K562 (cell line): Measurements from ENCODE around the gene SCYL1. TPM values are rescaled to one million over a fixed set of nuclear protein-coding genes. Genes with fewer than 3 reads are reported as not detected.

Experiments
- ATAC-seq: fragments of 200-7000 bp; cut with Tn5 transposase; 3 replicates; pipeline ENCODE4 v1.9.1; 2020; ENCODE audit warnings: moderate library complexity
- BruUV-seq: library from RNA; stranded (reverse); fragments of 400-500 nt; replicated peaks from 2 replicates; lab custom pipeline; 2021; lab: Mats Ljungman, UMichigan
- CTCF ChIA-PET: fragments of 300-600 bp; formaldehyde crosslinking; extraction: SDS; loops from one replicate; lab custom pipeline; 2021; ENCODE audit warnings: low intra/inter-chr PET ratio; lab: Yijun Ruan, JAX
- POLR2A ChIA-PET: fragments of 300-600, 350-650 bp; sonication (Branson Sonifier 250); formaldehyde crosslinking; extraction: SDS; loops from one replicate; lab custom pipeline; 2021; ENCODE audit warnings: antibody characterized with exemption, inconsistent platforms; lab: Yijun Ruan, JAX
- DNase-seq, 4 experiments: peaks; one replicate each; pipeline versions ENCODE4 v3.0.0 to v3.0.0-alpha.2; 2011 to 2018; ENCODE audit warnings: low spot score in 3 of 4, mixed read lengths in 3 of 4; ENCODE audit errors: extremely low read depth in 1 of 4
- FAIRE-seq: peaks from 2 replicates; lab custom pipeline; 2011; peaks lifted over from hg19 to GRCh38; lab: Jason Lieb, UNC
- H2AFZ ChIP-seq: 2 replicates; pipeline ENCODE4 v1.6.0; 2011; ENCODE audit warnings: low read depth, low read length, control low read depth, inconsistent platforms
- H3K27ac ChIP-seq: fragments of 200-600 bp; 3 replicates; pipeline ENCODE4 v1.8.0; 2011; ENCODE audit warnings: low read depth, mild to moderate bottlenecking, control low read depth, inconsistent platforms, low read length, moderate library complexity, mixed read lengths; ENCODE audit errors: extremely low read depth
- H3K27me3 ChIP-seq, 2 experiments: fragments of 300-600 bp in 1 of 2; 2 replicates in 1 of 2; 3 replicates in 1 of 2; pipeline versions ENCODE4 v1.6.0 to v1.8.0; 2011; ENCODE audit warnings: inconsistent platforms in 2 of 2, low read length in 2 of 2, mild to moderate bottlenecking in 1 of 2, mixed read lengths in 1 of 2, moderate library complexity in 1 of 2; ENCODE audit not compliant: control insufficient read depth in 2 of 2, insufficient read depth in 2 of 2
- H3K36me3 ChIP-seq: fragments of 300-600 bp; 3 replicates; pipeline ENCODE4 v1.8.0; 2011; ENCODE audit warnings: mild to moderate bottlenecking, low read length, inconsistent platforms; ENCODE audit not compliant: control insufficient read depth, insufficient read depth
- H3K4me1 ChIP-seq, 2 experiments: fragments of 200-600 bp in 1 of 2; replicated peaks in 1 of 2; 2 replicates in 1 of 2; 3 replicates in 1 of 2; pipeline versions ENCODE4 v1.5.1 to v1.8.0; 2011; ENCODE audit warnings: inconsistent platforms in 2 of 2, low read length in 2 of 2, mild to moderate bottlenecking in 1 of 2, mixed read lengths in 1 of 2, moderate library complexity in 1 of 2; ENCODE audit not compliant: control insufficient read depth in 2 of 2, insufficient read depth in 2 of 2
- H3K4me2 ChIP-seq: 2 replicates; pipeline ENCODE4 v1.6.1; 2011; ENCODE audit warnings: low read length, control low read depth, inconsistent platforms, mixed read lengths; ENCODE audit not compliant: insufficient read depth
- H3K4me3 ChIP-seq: fragments of 200-600 bp; sonication (generic), shearing (Covaris generic); 2 replicates; pipeline ENCODE4 v1.5.1; 2016; ENCODE audit warnings: control low read depth, inconsistent platforms
- H3K79me2 ChIP-seq: fragments of 200-600 bp; 3 replicates; pipeline ENCODE4 v1.8.0; 2011; ENCODE audit warnings: low read length, inconsistent platforms; ENCODE audit not compliant: control insufficient read depth, insufficient read depth
- H3K9ac ChIP-seq, 2 experiments: 2 replicates each; pipeline versions ENCODE4 v1.6.0 to v1.6.1; 2011; ENCODE audit warnings: low read depth in 2 of 2, low read length in 2 of 2, control low read depth in 1 of 2, inconsistent platforms in 1 of 2, mild to moderate bottlenecking in 1 of 2, mixed read lengths in 1 of 2; ENCODE audit not compliant: insufficient read depth in 1 of 2
- H3K9me1 ChIP-seq: one replicate; pipeline ENCODE4 v1.6.0; 2011; ENCODE audit warnings: inconsistent platforms, mild to moderate bottlenecking, low read length, moderate library complexity; ENCODE audit not compliant: control insufficient read depth, insufficient read depth
- H3K9me3 ChIP-seq: replicated peaks from 2 replicates; pipeline ENCODE4 v1.5.1; 2011; ENCODE audit warnings: low read depth, low read length, inconsistent platforms; ENCODE audit not compliant: control insufficient read depth, insufficient read depth
- H4K20me1 ChIP-seq: replicated peaks from 2 replicates; pipeline ENCODE4 v1.6.1; 2011; ENCODE audit warnings: low read length, inconsistent platforms, mixed read lengths; ENCODE audit not compliant: control insufficient read depth, insufficient read depth
- TARDBP ChIP-seq: fragments of 450-650 bp; IDR thresholded peaks from 2 replicates; pipeline ENCODE4 v1.6.1; 2016
- U2AF2 ChIP-seq: fragments of 200-400 bp; formaldehyde crosslinking; optimal IDR thresholded peaks from 2 replicates; pipeline ENCODE3; 2017; ENCODE audit warnings: low read depth, mild to moderate bottlenecking, low read length
- WGBS: fragments of 100-300 bp; shearing (Covaris generic); methylation state at CpG from one replicate; pipeline ENCODE4 v1.1.6; 2016; ENCODE audit warnings: low coverage, mixed read lengths; ENCODE audit not compliant: insufficient coverage; ENCODE audit errors: missing lambda C conversion rate; 5-methylcytosine and 5-hydroxymethylcytosine counted together
- in situ Hi-C: fragments of 300-500 bp; cut with MboI; formaldehyde crosslinking; loops from 4 replicates; pipeline ENCODE4 v1.15.0; 2018; ENCODE audit warnings: inconsistent platforms, mixed read lengths
- intact Hi-C: fragments of 100-400 bp; cut with micrococcal nuclease; formaldehyde crosslinking; loops from 2 replicates; pipeline ENCODE4 v1.14.2; 2022
- polyA plus RNA-seq, 8 experiments: library from polyadenylated mRNA; depleted of rRNA in 4 of 8; stranded (reverse) in 5 of 8; unstranded in 3 of 8; fragments of >200 nt; fragmentation: Nextera tagmentation in 2 of 8; fragmentation: Illumina TruSeq in 1 of 8; extraction: Ambion mirVana in 2 of 8; extraction: Trizol in 1 of 8; gene quantifications; 2 replicates each; pipeline versions ENCODE4 v1.2.1 to v1.2.3, GENCODE V29; 2011 to 2014; ENCODE audit warnings: inconsistent platforms in 1 of 8, missing spikeins in 1 of 8
- total RNA-seq, 7 experiments: library from RNA; depleted of rRNA in 6 of 7; stranded (reverse); fragments of >200 nt in 6 of 7; fragmentation: Illumina TruSeq in 2 of 7; extraction: Trizol in 2 of 7; gene quantifications; 2 replicates each; pipeline versions ENCODE4 v1.2.1 to v1.2.3, GENCODE V29; 2011 to 2021; ENCODE audit warnings: low replicate concordance in 1 of 7
- TF ChIP-seq, protein P1 (sequence below): fragments of 250-450 bp; sonication (Bioruptor Pico); IDR thresholded peaks from 2 replicates; pipeline ENCODE4 v1.4.0; 2020
- TF ChIP-seq, protein P2 (sequence below): fragments of 450-650 bp; IDR thresholded peaks from 2 replicates; pipeline ENCODE4 v1.6.1; 2016
- TF ChIP-seq, protein P3 (sequence below): fragments of 150-350 bp; IDR thresholded peaks from 2 replicates; pipeline ENCODE4 v1.6.1; 2014; ENCODE audit warnings: low read depth, mild to moderate bottlenecking, low read length, borderline replicate concordance

Gene SCYL1
- total and polyA plus RNA-seq, 9 of the 15 experiments (the other 6 are each of a cell fraction or from before 2014, with no cell fraction given): 1.9 to 145 (median 57.6) TPM

DNA sequence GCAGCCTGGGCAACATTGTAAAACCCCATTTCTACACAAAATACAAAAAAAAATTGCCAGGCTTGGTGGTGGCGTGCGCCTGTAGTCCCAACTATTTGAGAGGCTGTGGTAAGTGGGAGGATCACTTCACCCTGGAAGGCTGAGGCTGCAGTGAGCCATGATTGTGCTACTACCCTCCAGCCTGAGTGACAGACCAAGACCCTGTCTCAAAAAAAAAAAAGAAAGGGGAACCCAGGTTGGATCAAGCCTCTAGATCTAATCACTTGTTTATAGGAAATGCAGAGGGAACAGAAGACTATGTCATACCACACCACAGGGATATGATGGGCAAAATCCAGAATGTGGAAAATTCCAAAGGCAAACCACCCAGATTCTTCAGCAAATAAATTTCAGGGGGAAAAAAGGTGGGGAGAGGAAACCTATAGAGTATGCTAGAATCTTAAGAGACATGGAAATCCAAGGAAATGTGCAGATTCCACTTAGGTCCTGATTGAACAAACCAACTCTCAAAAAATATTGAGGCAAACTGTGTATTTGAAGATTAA lies 42.5 kb upstream of the SCYL1 start (continued):
- TF ChIP-seq, protein P1, sequence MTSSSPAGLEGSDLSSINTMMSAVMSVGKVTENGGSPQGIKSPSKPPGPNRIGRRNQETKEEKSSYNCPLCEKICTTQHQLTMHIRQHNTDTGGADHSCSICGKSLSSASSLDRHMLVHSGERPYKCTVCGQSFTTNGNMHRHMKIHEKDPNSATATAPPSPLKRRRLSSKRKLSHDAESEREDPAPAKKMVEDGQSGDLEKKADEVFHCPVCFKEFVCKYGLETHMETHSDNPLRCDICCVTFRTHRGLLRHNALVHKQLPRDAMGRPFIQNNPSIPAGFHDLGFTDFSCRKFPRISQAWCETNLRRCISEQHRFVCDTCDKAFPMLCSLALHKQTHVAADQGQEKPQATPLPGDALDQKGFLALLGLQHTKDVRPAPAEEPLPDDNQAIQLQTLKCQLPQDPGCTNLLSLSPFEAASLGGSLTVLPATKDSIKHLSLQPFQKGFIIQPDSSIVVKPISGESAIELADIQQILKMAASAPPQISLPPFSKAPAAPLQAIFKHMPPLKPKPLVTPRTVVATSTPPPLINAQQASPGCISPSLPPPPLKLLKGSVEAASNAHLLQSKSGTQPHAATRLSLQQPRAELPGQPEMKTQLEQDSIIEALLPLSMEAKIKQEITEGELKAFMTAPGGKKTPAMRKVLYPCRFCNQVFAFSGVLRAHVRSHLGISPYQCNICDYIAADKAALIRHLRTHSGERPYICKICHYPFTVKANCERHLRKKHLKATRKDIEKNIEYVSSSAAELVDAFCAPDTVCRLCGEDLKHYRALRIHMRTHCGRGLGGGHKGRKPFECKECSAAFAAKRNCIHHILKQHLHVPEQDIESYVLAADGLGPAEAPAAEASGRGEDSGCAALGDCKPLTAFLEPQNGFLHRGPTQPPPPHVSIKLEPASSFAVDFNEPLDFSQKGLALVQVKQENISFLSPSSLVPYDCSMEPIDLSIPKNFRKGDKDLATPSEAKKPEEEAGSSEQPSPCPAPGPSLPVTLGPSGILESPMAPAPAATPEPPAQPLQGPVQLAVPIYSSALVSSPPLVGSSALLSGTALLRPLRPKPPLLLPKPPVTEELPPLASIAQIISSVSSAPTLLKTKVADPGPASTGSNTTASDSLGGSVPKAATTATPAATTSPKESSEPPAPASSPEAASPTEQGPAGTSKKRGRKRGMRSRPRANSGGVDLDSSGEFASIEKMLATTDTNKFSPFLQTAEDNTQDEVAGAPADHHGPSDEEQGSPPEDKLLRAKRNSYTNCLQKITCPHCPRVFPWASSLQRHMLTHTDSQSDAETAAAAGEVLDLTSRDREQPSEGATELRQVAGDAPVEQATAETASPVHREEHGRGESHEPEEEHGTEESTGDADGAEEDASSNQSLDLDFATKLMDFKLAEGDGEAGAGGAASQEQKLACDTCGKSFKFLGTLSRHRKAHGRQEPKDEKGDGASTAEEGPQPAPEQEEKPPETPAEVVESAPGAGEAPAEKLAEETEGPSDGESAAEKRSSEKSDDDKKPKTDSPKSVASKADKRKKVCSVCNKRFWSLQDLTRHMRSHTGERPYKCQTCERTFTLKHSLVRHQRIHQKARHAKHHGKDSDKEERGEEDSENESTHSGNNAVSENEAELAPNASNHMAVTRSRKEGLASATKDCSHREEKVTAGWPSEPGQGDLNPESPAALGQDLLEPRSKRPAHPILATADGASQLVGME (CRISPR knock-in tag): no peak
- TF ChIP-seq U2AF2: no peak
- TF ChIP-seq, protein P2, sequence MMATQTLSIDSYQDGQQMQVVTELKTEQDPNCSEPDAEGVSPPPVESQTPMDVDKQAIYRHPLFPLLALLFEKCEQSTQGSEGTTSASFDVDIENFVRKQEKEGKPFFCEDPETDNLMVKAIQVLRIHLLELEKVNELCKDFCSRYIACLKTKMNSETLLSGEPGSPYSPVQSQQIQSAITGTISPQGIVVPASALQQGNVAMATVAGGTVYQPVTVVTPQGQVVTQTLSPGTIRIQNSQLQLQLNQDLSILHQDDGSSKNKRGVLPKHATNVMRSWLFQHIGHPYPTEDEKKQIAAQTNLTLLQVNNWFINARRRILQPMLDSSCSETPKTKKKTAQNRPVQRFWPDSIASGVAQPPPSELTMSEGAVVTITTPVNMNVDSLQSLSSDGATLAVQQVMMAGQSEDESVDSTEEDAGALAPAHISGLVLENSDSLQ: peak; percentile 88

DNA sequence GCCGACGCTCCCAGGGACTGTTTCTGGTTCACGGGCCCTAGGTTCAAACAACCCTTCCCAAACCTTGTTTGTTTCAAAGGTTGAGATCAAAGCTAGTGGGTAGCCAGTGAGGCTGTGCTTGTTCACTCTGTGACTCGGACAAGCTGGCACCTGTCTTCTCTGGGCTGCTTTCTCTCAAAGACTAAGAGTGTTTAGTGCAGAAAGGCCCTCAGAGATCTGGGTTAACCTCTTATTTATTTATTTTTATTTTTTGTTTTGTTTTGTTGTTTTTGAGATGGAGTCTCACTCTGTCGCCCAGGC lies 39.0 kb upstream of the SCYL1 start:
- ChIA-PET POLR2A (interaction anchor here (1.0 to 27.6 kb wide), 5 partner anchors 16 to 84 kb away, joined by 3 to 2118 read pairs (median 704); partner anchors contain the start of genes MALAT1 and NEAT1), CTCF (no interaction called here)
- Histone ChIP-seq H3K9ac (no peak overlapping the region), H3K4me3 (no peak overlapping the region), H3K79me2 (peaks cover 4% of the 10 kb centered on the region; the same call in 2 of the 3 replicates), H4K20me1 (no peaks in the 10 kb centered on the region), H3K9me3 (no peaks in the 10 kb centered on the region), H3K27ac (no peak overlapping the region), H2AFZ (no peak overlapping the region), H3K9me1 (peaks cover 6% of the 10 kb centered on the region), H3K36me3 (no peaks in the 10 kb centered on the region), H3K4me1 (peaks cover 56 to 63% of the 10 kb centered on the region in 2 experiments), H3K27me3 (no peaks in the 10 kb centered on the region), H3K4me2 (no peak overlapping the region)
- no TSS peak for BruUV-seq
- ATAC-seq (no peak), DNase-seq (no peak), FAIRE-seq (no peak)
- WGBS: 72% methylated on average over 5 of the region's 5 CpGs
- intact Hi-C loops: no loop called here
- in situ Hi-C loops: no loop called here
- TF ChIP-seq, protein P3, sequence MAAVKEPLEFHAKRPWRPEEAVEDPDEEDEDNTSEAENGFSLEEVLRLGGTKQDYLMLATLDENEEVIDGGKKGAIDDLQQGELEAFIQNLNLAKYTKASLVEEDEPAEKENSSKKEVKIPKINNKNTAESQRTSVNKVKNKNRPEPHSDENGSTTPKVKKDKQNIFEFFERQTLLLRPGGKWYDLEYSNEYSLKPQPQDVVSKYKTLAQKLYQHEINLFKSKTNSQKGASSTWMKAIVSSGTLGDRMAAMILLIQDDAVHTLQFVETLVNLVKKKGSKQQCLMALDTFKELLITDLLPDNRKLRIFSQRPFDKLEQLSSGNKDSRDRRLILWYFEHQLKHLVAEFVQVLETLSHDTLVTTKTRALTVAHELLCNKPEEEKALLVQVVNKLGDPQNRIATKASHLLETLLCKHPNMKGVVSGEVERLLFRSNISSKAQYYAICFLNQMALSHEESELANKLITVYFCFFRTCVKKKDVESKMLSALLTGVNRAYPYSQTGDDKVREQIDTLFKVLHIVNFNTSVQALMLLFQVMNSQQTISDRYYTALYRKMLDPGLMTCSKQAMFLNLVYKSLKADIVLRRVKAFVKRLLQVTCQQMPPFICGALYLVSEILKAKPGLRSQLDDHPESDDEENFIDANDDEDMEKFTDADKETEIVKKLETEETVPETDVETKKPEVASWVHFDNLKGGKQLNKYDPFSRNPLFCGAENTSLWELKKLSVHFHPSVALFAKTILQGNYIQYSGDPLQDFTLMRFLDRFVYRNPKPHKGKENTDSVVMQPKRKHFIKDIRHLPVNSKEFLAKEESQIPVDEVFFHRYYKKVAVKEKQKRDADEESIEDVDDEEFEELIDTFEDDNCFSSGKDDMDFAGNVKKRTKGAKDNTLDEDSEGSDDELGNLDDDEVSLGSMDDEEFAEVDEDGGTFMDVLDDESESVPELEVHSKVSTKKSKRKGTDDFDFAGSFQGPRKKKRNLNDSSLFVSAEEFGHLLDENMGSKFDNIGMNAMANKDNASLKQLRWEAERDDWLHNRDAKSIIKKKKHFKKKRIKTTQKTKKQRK: no peak
- TF ChIP-seq TARDBP: no peak
